Erythroblast (primary cell): ENCODE measurements around the gene LMNTD2.

Experiments used
- GATA1 ChIP-seq: IDR thresholded peaks from 2 replicates; pipeline ENCODE4 v1.6.1; 2011; ENCODE audit warnings: low read depth, mild to moderate bottlenecking, control low read depth, low read length, moderate library complexity
- POLR2A ChIP-seq: IDR thresholded peaks from 2 replicates; pipeline ENCODE4 v1.6.1; 2011; ENCODE audit warnings: mild to moderate bottlenecking, low read length

GRCh38 chr11:590997-591396 is 30.5 kb upstream of the LMNTD2 start:
- TF ChIP-seq POLR2A (no peak), GATA1 (no peak)
